Fibroblast of lung (primary cell): ENCODE measurements around the gene GNPAT. TPM values are rescaled to one million over a fixed set of nuclear protein-coding genes. Genes with fewer than 3 reads are reported as not detected.
A peak's percentile ranks its signal among the peaks of the same experiment; 100 is the strongest.

Experiments
- DNase-seq, 2 donors: peaks; one replicate each; pipeline versions ENCODE4 v3.0.0 to v3.0.0-alpha.2; 2010; ENCODE audit warnings: low read depth in 2 of 2
- H2AFZ ChIP-seq: 2 replicates; pipeline ENCODE4 v1.5.1; 2012; ENCODE audit warnings: low read length, control low read depth, inconsistent platforms
- H3K27ac ChIP-seq: 2 replicates; pipeline ENCODE4 v1.5.1; 2011; ENCODE audit warnings: low read length, control low read depth; ENCODE audit not compliant: insufficient read depth
- H3K27me3 ChIP-seq: 2 replicates; pipeline ENCODE4 v1.5.1; 2011; ENCODE audit warnings: mild to moderate bottlenecking, low read length; ENCODE audit not compliant: control insufficient read depth, insufficient read depth
- H3K36me3 ChIP-seq: 2 replicates; pipeline ENCODE4 v1.5.1; 2011; ENCODE audit warnings: low read length; ENCODE audit not compliant: control insufficient read depth, insufficient read depth
- H3K4me1 ChIP-seq: 2 replicates; pipeline ENCODE4 v1.5.1; 2011; ENCODE audit warnings: low read length; ENCODE audit not compliant: control insufficient read depth, insufficient read depth; ENCODE audit errors: extremely low read depth
- H3K4me2 ChIP-seq: 2 replicates; pipeline ENCODE4 v1.5.1; 2011; ENCODE audit warnings: low read length, control low read depth; ENCODE audit not compliant: insufficient read depth; ENCODE audit errors: extremely low read depth
- H3K4me3 ChIP-seq, 4 experiments: fragments of 200-600 bp in 1 of 4; sonication (generic) in 1 of 4; replicated peaks in 1 of 4; 2 replicates each; pipeline ENCODE4 v1.5.1; 2011 to 2016; ENCODE audit warnings: low read length in 4 of 4, low read depth in 3 of 4, mild to moderate bottlenecking in 3 of 4, control low read depth in 2 of 4, inconsistent platforms in 1 of 4, mixed read lengths in 1 of 4; ENCODE audit not compliant: insufficient read depth in 1 of 4; ENCODE audit errors: control extremely low read depth in 1 of 4
- H3K79me2 ChIP-seq: 2 replicates; pipeline ENCODE4 v1.5.1; 2012; ENCODE audit warnings: mild to moderate bottlenecking, low read length, inconsistent platforms; ENCODE audit not compliant: control insufficient read depth, insufficient read depth
- H3K9ac ChIP-seq: 2 replicates; pipeline ENCODE4 v1.5.1; 2011; ENCODE audit warnings: mild to moderate bottlenecking, low read length, control low read depth; ENCODE audit not compliant: insufficient read depth
- H3K9me3 ChIP-seq: 2 replicates; pipeline ENCODE4 v1.5.1; 2012; ENCODE audit warnings: low read depth, low read length; ENCODE audit not compliant: control insufficient read depth, insufficient read depth
- H4K20me1 ChIP-seq: 2 replicates; pipeline ENCODE4 v1.5.1; 2011; ENCODE audit warnings: low read length; ENCODE audit not compliant: control insufficient read depth, insufficient read depth; ENCODE audit errors: extremely low read depth
- EZH2 ChIP-seq: IDR thresholded peaks from 2 replicates; pipeline ENCODE4 v1.5.1; 2012; ENCODE audit warnings: low read length, control low read depth, mild to moderate bottlenecking; ENCODE audit errors: missing control alignments
- polyA plus RNA-seq, 2 donors: library from polyadenylated mRNA; depleted of rRNA in 1 of 2; stranded (reverse) in 1 of 2; unstranded in 1 of 2; fragments of >200 nt; gene quantifications; 2 replicates each; pipeline ENCODE4 v1.2.1, GENCODE V29; 2011 to 2012; ENCODE audit warnings: missing spikeins in 1 of 2
- total RNA-seq: library from RNA; depleted of rRNA; stranded (reverse); fragments of >200 nt; gene quantifications from 2 replicates; pipeline ENCODE4 v1.2.1, GENCODE V29; 2014
- TF ChIP-seq, protein P1 (sequence below), 2 donors: IDR thresholded peaks in 1 of 2; conservative IDR thresholded peaks in 1 of 2; 1 replicate in 1 of 2; 2 replicates in 1 of 2; pipeline ENCODE4 v1.5.1; 2011 to 2012; ENCODE audit warnings: low read length in 2 of 2, control low read depth in 1 of 2, inconsistent platforms in 1 of 2, low read depth in 1 of 2, mild to moderate bottlenecking in 1 of 2

GNPAT gene
- total and polyA plus RNA-seq, 2 donors (not counting 1 experiment from before 2014, with no cell fraction given): 42.5 to 60.4 TPM

DNA sequence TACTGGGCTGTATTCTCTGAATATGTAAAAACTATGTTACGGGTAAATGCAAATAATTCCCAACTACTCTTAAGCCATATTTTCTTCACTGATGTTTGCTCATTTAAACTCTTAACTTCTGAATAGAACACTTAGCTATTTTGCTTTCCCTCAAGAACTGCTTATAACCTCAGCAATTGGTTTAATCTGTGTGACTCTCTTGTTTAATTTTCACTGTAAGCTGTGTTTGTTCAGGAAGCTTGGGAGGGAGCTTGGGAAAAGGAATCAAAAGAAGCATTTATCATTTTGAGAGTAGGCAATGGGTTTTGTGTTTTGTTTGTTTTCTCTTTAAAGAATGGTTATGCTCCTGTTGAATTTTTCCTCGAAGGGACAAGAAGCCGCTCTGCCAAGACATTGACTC is 24.4 kb downstream of the GNPAT start:
- Histone ChIP-seq H3K9ac (no peak overlapping the region), H3K27me3 (no peaks in the 10 kb centered on the region), H3K4me1 (no peaks in the 10 kb centered on the region), H3K79me2 (no peaks in the 10 kb centered on the region), H3K36me3 (no peaks in the 10 kb centered on the region), H3K4me3 (no peak overlapping the region), H3K27ac (no peak overlapping the region), H3K9me3 (no peaks in the 10 kb centered on the region), H2AFZ (no peak overlapping the region), H4K20me1 (no peaks in the 10 kb centered on the region), H3K4me2 (no peak overlapping the region)
- DNase-seq: no peak
- TF ChIP-seq, protein P1, sequence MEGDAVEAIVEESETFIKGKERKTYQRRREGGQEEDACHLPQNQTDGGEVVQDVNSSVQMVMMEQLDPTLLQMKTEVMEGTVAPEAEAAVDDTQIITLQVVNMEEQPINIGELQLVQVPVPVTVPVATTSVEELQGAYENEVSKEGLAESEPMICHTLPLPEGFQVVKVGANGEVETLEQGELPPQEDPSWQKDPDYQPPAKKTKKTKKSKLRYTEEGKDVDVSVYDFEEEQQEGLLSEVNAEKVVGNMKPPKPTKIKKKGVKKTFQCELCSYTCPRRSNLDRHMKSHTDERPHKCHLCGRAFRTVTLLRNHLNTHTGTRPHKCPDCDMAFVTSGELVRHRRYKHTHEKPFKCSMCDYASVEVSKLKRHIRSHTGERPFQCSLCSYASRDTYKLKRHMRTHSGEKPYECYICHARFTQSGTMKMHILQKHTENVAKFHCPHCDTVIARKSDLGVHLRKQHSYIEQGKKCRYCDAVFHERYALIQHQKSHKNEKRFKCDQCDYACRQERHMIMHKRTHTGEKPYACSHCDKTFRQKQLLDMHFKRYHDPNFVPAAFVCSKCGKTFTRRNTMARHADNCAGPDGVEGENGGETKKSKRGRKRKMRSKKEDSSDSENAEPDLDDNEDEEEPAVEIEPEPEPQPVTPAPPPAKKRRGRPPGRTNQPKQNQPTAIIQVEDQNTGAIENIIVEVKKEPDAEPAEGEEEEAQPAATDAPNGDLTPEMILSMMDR (conservative IDR thresholded peaks at IDR 0.05 in 1 of 2, IDR thresholded peaks at IDR 0.05 in 1 of 2; ENCODE audit: low read depth in 1 of 2, low read length in 2 of 2): no peak
- TF ChIP-seq EZH2: no peak

DNA sequence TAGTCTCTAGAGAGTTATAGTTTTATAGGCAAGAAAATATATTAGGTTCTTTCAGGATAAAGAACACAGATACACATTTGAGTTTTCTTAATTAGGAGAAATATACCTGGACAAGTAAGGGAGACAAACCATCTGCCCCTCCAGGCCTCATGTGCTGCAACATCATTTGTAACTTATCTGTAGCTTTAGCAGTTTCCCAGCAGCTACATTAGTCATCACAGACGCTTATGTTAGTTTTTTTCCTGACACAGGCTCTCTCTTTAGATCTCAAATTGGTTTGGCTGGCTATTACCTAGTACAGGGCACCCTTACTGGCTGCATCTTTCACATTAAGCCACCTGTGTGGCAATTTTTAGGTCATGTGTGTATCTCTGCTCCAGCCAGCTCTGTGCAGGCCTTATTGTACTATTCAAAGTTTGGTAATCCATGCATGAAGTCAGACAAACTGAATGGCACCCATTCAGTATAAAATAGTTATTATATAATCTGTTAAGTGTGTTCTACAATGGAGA is 25.9 kb downstream of the GNPAT start:
- no peaks in the 10 kb centered on the region for H4K20me1 ChIP-seq
- TF ChIP-seq EZH2: no peak
- TF ChIP-seq, protein P1 (conservative IDR thresholded peaks at IDR 0.05 in 1 of 2, IDR thresholded peaks at IDR 0.05 in 1 of 2; ENCODE audit: low read depth in 1 of 2, low read length in 2 of 2): no peak
- DNase-seq: peak in 1 of 2 donors; percentile 33
- no peaks in the 10 kb centered on the region for H3K9me3 ChIP-seq
- H3K36me3 ChIP-seq: peaks cover 3% of the 10 kb centered on the region
- no peaks in the 10 kb centered on the region for H3K4me1 ChIP-seq
- no peaks in the 10 kb centered on the region for H3K79me2 ChIP-seq
- H3K4me2 ChIP-seq: no peak overlapping the region
- H3K27me3 ChIP-seq: no peaks in the 10 kb centered on the region
- H3K4me3 ChIP-seq: no peak overlapping the region
- no peak overlapping the region for H3K27ac ChIP-seq
- no peak overlapping the region for H3K9ac ChIP-seq
- no peak overlapping the region for H2AFZ ChIP-seq

- no peaks in the 10 kb centered on the region for H3K79me2 ChIP-seq
- H3K4me1 ChIP-seq: no peaks in the 10 kb centered on the region
- peaks cover 3% of the 10 kb centered on the region for H3K36me3 ChIP-seq
- no peak for DNase-seq
- H2AFZ ChIP-seq: no peak overlapping the region
- no peak overlapping the region for H3K4me3 ChIP-seq
- TF ChIP-seq, protein P1 (conservative IDR thresholded peaks at IDR 0.05 in 1 of 2, IDR thresholded peaks at IDR 0.05 in 1 of 2; ENCODE audit: low read depth in 1 of 2, low read length in 2 of 2): no peak
- no peak for TF ChIP-seq EZH2
- no peak overlapping the region for H3K27ac ChIP-seq
- no peaks in the 10 kb centered on the region for H3K27me3 ChIP-seq
- H4K20me1 ChIP-seq: no peaks in the 10 kb centered on the region
- no peak overlapping the region for H3K9ac ChIP-seq
- H3K9me3 ChIP-seq: no peaks in the 10 kb centered on the region
- H3K4me2 ChIP-seq: no peak overlapping the region
Measured at GRCh38 chr1:231272173-231272572, 31.2 kb downstream of the GNPAT start.
